Measurements from ENCODE around the gene KLHL18.

DNA sequence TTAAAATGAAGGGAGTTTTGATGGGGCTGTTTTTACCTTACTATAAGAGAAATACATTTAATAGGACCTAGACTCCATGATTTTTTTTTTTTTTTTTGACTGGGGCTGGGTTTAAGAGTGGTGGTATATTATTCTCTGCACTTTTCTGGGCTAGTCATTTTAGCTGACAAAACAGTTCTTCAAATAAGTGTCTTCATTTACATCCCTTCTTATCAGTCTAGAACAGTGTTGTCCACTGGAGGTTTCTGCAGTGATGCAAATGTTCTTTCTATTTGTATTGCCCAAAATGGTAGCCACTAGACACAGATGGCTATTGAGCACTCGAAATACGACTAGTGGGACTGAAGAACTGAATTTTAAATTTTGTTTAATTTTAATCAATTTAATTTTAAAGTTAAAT is 37.2 kb downstream of the KLHL18 start:
- TF ChIP-seq EP300 (IDR thresholded peaks at IDR 0.05; ENCODE audit: borderline replicate concordance) (no peak), YY1 (IDR thresholded peaks at IDR 0.05; ENCODE audit: low read depth) (no peak), NFIC (IDR thresholded peaks at IDR 0.05) (no peak), ZBTB7A (IDR thresholded peaks at IDR 0.05; ENCODE audit: low read depth) (no peak)

All from Ishikawa (cell line).